Activated CD4-positive, CD25-positive, alpha-beta regulatory T cell treated with anti-CD3 and anti-CD28 coated beads, Interleukin-2, amount 50 U/mL, for 72 hours (primary cell): ENCODE measurements around the gene TNRC6C.
"Not testable (repeated sequence)": the region's sequence is repeated elsewhere in the genome, so short reads cannot be mapped to it uniquely, and the experiment has no call there.

ENCODE experiments used
- DNase-seq: peaks from one replicate; pipeline ENCODE4 v3.0.0; 2021

TNRC6C gene

DNA sequence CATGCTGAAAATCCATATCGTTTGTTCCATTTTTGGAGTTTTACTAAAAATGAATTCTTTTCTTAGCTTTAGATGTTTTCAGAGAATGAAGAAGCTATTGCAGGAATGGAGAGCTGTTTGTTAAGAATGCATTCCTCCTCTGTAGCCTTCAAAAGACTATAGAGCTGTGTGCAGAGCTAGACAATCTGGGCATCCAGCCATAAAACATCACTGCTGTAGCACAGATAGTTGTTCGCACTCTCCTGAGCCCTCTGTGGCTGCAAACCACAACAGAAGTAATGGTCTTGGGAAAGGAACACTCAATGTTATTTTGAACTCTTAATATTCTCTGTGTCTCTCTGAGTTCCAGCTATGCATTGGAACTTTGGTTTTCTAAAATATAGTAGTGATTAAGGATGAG lies 4.9 kb downstream of the TNRC6C start:
- no peak for DNase-seq

DNA sequence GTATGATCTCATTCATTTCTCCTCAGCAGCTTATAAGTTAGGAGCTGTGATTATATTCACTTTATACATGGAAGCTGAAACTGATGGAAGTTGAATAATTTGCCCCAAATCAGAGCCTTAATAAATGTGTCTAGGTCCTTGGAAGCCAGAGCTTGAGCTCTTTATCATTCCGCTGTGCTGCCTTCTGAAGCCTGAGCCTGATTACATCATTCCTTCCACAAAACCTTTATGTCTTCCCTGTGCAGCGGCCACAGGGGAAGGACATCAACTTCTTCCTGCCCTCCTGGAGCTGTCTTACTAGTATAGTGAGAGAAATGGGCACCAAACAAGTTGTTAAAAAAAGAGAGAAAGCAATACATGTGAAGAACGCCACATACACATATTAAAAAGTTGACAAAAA lies 6.8 kb downstream of the TNRC6C start:
- no peak for DNase-seq

DNA sequence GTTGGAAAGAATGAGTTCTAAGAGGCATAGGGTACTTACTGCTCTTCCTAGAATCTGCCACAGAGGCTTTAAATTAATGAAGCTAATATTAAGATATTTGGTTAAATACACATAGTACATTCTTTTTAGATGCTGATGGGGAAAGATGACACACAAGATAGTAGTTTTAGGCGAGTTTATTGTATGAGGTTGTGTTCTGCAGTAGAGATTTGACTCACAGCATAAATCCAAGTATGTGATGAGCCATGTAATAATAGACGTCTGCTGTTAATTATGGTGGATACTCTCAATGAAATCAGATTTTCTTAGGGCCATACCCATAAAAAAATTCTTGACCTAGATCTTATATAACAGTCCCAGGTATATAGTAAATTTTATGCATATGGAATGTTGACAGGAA lies 8.0 kb downstream of the TNRC6C start:
- no peak for DNase-seq

DNA sequence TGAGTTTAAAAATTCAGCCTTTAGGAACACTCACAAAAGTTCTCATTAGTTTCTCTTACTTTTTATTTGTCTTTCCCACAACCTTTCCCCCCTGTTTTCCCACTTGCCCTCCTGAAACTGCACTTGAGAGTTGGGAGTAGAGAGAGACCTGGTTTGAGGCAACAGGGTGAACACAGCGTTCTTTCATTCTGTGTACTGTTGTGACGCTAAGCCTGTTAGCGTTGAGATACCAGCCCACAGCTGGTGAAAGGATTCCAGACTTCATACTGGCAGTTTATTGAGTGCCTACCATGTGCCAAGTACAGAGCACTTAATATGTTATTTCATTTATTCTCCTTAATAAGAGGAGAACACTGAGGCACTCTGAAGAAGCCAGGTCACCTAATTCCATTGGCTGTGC lies 10.3 kb downstream of the TNRC6C start:
- DNase-seq: no peak

DNA sequence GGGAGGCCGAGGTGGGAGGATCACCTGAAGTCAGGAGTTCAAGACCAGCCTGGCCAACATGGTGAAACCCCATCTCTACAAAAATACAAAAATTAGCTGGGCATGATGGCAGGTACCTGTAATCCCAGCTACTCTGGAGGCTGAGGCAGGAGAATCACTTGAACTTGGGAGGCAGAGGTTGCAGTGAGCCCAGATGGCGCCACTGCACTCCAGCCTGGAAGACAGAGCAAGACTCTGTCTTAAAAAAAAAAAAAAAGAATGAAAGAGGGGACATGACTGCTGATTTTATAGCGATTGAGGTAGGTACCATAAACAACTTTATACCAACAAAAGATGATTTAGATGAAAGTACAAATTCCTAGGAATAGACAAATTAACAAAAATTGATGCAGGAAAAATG lies 13.8 kb downstream of the TNRC6C start:
- DNase-seq: not testable (repeated sequence)

DNA sequence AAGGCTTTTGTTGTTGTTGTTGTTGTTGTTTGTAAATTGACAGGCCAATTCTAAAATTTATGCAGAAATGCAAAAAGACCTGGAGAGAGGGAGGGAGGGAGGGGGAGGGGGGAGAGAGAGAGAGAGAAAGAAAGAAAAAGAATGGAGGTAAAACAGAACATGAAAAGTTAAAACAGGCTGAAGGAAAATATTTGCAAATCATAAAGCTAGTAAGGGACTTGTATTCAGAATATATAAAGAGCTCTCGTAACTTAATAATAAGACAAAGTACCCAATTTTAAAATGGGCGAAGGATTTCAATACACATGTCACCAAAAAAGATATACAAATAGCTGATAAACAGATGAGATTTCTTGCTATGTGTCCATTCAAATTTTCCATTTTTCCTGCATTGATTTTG lies 15.4 kb downstream of the TNRC6C start:
- DNase-seq: no peak

DNA sequence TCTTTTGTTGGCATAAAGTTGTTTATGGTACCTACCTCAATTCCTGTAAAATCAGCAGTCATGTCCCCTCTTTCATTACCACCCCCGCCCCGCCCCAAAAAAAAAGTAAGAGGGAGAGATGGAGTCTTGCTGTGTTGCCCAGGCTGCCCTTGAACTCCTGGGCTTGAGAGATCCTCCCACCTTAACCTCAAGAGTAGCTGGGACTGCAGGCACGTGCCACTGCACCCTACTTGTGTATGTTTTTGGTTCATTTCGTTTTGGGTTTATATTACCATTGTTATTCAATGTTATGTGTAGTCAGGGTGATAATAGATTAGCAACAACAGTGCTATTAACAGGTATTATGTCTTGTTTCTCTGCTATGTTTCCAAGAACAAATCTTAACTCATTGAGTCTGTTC lies 15.9 kb downstream of the TNRC6C start:
- no peak for DNase-seq

DNA sequence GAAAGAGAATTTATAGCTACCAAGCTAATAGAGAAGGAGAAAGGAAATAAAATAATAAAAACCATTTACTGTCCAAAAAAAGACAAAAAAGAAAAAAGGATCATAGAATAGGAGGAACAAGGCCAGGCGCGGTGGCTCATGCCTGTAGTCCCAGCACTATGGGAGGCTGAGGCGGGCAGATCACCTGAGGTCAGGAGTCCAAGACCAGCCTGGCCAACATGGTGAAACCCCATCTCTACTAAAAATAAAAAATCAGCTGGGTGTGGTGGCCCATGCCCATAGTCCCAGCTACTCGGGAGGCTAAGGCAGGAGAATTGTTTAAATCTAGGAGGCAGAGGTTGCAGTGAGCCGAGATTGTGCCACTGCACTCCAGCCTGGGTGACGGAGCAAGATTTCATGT lies 23.9 kb downstream of the TNRC6C start:
- DNase-seq: not testable (repeated sequence)

DNA sequence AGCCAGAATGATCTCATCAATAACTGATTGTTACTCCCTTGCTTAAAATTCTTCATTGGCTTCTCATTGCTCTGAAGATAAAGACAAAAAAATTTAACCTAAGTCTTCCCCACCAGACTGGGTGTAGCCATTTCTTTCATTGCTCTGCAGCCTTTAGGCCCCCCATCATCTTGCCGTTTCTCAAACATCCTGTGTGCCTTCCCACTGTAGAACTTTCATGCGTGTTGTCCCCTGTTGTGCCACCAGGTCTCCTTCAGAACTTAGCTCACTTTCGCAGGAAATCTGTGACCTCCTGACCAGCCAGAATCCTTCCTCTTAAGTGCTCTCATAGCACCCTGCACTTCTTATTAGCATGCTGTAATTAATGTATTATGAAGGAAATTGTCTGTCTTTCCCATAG lies 31.8 kb downstream of the TNRC6C start:
- DNase-seq: no peak

DNA sequence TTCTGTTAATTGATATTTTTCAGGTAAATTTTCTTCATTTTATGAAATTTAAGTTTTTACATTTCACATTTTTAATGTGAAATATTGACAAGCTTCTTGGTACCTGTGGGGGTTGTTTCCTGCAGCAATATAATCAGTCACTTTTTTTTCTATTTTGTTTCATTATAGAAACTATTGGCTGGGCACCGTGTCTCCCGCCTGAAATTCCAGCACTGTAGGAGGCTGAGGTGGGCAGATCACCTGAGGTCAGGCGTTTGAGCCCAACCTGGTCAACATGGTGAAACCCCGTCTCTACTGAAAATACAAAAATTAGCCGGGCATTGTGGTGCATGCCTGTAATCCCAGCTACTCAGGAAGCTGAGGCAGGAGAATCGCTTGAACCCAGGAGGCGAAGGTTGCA lies 35.2 kb downstream of the TNRC6C start:
- not testable (repeated sequence) for DNase-seq

DNA sequence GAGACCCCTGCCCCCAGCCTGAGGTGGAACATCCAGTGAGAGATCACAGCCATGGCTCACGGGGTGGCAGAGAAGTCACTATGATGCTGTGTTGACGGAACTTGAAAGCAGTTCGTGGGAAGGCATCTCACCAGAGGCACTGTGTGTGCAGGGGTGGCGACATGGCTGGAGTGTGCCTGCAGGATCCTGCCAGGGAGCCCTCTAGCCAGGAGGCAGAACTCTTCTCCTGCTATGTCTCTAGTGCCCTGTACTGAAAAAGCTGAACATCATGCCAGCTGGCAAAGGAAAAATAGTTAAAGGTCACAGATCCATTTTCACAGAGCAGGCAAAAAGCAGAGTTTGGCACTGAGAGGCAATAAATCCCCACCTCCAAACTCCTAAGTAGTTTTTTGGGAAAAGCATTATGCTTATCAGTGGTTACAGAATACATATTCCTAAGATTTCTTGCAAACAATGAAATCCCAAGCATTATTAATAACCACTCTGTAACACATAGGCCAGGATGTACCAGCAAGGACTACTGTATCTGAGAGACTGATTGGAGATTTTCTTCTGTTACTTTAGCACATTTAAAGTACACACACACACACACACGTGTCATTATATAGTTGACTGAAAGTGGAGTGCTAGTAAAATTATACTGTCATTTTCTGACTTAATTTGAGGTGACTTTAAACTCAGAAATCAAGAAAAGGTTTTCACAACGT lies 36.8 kb downstream of the TNRC6C start:
- no peak for DNase-seq

DNA sequence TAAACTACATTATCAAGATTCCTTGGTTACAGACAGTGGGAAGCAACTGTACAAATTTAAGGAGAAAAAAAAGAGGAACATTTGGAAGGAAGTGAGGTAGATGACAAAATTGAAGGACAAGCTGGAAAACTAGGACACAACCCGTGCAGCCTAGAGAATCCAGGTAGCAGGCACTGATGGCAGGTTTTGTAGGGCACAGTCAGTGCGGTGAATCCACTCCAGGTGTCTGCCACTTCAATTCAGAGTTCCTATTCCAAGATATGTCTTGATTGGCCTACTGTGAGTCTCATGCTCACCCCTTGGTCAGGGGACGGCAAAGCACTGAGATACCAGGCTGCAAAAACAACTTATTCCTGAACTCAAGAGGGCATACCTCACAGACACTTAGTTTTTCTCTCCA lies 37.8 kb downstream of the TNRC6C start:
- no peak for DNase-seq

DNA sequence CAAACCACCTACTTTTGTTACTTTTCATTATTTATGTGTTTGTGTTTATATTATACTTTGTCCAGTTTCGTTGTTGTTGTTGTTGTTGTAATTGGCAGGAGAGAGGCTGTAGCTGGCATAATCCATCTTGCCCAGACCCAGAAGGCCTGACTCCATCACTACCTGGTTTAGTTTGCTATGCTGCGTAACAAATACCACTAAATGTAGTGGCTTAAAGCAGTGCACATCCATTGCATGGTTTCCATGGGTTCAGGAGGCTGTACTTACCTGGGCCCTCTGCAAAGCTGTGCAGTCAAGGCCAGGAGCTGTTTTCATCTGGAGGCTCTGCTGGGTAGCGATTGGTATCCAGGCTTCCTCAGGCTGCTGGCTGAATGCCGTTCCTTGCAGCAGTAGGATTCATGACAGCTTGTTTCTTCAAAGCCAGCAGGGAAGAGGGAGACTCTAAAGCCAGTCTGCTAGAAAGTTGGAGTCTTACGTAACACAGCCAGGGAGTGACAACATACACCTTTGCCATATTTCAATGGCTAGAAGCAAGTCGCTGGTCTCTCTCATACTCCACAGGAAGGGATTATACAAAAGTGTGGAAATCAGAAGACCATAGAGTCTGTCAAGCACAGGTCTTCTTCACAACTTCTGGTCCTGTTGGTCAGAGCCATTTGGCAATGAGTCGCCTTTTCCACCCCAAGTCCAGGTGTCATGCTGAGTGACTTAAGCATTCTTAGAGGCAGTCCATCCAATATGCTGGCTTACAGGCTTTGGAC lies 41.1 kb downstream of the TNRC6C start:
- DNase-seq: no peak

DNA sequence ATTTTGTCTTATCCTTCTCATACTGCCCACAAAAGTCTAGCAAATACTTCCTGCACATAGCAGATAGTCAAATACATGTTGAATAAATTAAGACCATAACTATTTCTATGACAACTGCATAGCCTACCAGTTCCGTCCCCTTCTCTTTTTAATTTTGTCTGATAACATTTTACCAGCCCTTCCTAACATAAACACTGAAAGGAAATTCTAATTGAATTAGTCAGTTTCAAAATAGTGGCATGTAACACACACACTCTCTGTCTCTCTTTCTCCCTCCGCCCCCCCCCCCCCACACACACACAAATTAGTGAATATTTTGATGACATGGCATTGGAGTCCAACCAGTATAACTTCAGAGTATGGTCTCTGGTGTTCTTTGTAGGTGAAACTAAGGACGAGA lies 41.8 kb downstream of the TNRC6C start:
- no peak for DNase-seq

DNA sequence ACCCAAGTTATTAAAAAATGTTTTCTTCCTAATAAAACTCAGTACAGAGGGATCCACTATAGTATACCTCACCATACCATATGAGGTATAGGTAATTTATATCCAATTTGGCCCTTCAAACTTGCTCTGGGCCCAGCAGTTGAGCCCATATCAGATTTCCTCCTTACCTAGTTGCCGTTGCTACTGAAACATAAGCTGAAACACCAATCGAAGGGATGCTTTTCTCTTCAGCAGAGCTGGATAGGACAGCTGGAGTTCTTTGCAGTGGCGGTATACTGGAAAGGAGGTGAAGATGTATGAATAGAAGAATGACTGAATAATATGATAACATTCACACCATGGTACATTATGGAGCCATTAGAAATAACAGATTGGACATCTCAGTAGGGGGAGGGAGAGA lies 42.7 kb downstream of the TNRC6C start:
- DNase-seq: no peak

DNA sequence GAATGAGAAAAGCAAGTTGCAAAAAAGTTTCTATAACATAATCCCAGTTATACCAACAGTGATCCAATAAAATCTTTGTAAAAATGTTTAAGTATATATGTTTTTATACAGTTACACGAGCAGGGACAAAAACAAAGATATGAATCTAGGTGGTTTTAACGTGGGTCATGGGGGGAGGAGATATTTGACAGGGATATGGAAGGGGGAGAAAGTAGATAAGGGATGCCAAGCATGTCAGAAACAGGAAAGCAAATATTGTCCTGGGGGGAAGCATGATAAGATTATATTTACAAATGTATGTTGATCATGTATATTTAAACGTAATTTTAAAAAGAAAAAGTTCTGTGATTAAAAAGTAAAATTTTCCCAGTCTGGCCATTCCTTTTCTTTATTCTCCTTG lies 43.1 kb downstream of the TNRC6C start:
- no peak for DNase-seq

DNA sequence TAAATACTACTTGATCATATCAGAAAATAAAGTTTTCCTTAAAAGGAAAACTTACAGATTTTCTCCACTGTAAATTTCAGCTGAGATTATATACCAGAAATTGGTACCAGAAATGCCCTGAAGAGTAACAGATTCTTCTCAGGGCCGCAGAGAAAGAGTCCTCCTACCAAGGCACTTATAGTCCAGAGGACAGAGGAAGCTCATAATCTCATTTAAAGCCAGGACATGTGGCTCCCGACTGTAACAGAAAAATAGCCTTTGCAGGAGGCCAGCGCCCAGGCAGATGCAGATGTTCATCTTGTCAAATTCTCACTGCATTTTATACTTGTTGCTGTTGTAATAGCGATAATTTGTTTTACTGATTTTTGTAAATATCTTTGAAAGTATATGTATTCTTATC lies 43.7 kb downstream of the TNRC6C start:
- DNase-seq: no peak

DNA sequence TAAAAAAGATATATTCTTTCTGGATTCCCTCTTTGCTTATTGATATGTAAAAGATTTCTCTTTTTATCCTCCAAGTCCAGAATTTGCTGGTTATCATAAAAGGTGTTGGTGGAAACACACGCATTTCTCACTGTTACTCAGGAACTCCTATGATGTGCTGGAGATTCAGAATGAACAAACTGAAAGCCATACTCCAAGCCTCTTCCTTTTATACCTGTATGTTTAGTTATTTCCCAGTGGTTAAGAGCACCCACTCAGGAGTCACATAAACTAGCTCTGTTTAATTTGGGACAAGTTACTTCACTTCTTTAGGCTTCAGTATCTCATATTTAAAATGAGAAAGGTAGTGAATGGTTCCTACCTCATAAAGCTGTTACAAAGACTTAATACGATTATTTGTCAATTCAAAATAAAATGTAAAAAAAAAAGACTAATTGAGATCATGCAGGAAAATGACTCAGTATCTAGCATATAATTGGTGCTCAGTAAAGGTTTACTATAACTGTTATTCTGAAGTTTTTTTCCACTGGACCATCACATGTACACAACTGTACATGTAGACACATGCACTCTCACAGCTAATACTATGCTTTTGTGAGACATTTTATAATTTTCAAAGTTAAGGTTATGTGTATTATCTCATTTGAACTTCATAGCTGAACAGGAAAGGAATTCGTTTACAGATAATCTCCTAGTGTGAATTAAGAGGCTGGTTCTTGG lies 47.1 kb downstream of the TNRC6C start:
- no peak for DNase-seq

DNA sequence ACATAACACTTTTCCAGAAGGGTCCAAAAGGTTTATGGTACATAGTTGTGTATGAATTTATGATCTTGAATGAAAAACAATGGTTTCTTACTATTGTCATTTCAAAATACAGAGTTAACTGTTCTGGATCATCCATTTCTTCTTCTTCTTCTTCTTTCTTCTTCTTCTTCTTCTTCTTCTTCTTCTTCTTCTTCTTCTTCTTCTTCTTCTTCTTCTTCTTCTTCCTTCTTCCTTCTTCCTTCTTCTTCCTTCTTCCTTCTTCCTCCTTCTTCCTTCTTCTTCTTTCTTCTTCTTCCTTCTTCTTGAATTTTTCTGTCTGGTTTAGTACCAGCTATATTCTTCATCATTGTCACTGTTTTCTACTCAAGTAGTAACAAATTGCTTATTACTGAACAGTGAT lies 47.8 kb downstream of the TNRC6C start:
- no peak for DNase-seq

DNA sequence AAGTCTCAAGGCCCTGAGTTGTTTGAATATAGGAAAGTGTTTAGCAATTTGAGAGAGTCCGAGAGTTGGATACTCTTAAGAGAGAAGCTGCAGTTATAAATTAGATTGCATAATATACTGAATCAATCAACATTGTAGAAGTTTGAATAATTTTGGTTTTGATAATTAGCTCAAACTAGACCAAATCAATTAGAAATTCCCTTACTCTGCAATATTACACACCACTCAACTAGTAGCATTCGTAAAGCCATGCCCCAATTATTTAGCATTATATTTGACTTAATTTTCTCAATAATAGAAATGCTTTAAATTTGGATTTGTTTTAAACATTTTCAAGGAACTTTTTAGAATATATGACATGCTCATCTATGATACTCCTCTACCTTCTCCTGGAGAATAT lies 49.1 kb downstream of the TNRC6C start:
- DNase-seq: no peak

DNA sequence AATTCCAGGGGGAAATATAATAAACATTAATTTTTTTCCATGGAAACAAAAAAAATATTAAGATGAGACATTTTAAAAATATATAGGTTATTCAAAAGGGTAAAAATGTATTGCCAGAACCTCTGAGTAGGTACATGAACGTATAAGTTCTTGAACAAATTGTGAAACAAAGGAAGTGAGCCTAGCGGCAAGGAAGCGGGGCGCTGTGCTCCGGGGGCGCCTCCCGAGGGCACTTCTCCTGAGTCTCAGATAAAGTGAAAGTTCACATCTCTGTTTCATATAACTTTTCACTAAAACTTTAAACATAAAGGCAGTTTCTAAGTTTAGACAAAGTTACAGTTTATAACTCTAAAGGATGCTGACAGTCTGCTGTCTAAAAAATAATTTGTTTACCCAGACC lies 52.3 kb downstream of the TNRC6C start:
- no peak for DNase-seq

DNA sequence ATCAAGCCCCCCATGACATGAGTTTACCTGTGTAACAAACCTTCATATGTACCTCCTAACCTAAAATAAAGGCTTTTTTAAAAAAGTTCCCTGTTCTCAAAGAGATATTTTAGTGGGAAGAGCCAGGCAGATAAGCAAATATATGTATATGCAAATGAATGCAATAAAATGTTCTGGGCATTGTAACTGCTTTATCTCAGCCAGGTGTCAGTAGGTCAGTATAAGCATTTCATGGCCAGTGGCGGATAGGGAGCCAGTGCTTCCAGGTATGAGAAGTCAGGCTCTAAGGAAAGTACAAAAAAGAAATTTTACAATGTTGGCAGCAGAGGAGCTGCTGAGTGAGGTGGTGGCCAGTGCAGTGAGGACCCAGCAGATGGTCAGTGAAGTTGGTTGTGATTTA lies 53.9 kb downstream of the TNRC6C start:
- DNase-seq: no peak

DNA sequence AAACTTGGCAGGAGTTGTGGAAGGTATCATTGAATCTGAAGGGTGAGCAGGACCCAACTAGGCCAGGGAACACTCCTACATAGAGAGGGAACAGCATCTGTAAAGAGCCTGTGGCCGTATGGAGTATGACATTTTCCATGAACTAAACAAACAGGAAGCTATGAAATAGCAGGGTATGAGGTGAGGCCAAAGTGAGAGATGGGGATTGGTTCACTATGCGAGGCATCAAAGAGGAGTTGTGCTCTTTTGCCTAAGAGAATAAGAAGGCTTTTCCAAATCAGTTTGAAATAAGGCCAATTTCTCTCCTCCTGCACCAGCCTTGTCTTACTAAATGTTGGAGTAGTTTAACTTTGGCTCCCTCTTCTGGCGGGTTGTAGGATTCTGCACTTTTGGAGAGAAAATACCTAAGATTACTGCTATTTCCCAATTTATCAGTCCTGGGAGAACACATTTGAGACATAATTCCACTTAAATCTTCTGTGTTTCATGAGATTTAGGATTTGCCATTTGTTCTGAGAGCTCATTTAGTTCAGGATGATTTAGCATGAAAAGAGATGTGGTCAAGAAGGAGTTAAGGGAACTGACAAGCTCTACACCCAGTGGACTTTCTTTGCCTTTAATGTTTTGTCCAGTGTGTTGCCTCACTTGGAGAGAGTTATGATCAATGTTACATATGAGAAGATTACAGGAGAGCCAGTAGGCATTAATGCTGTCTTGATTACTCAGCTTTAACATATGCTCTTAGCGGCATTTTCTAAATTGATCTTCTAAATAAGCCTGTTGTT lies 55.4 kb downstream of the TNRC6C start:
- DNase-seq: no peak
